ENCODE results near the gene COL9A1. TPM values are rescaled to one million over a fixed set of nuclear protein-coding genes. Genes with fewer than 3 reads are reported as not detected.
"Not testable (repeated sequence)": the region's sequence is repeated elsewhere in the genome, so short reads cannot be mapped to it uniquely, and the experiment has no call there.

The COL9A1 gene
- total RNA-seq, 1 experiment from 2014 or later, result not detected

GRCh38 chr6:70343313-70343712 is 40.4 kb upstream of the COL9A1 start:
- no TSS peak for BruUV-seq (replicated peaks)

GRCh38 chr6:70339810-70340209 is 36.9 kb upstream of the COL9A1 start:
- CTCF ChIA-PET; H3K79me2 ChIP-seq (ENCODE audit: low read depth); H4K20me1 ChIP-seq (ENCODE audit: insufficient read depth); H3K4me2 ChIP-seq; BruUV-seq (replicated peaks); DNase-seq; H2AFZ ChIP-seq; H3F3A ChIP-seq (ENCODE audit: insufficient read depth, low read depth); H3K36me3 ChIP-seq (ENCODE audit: low read depth); H3K9me2 ChIP-seq (ENCODE audit: insufficient read depth); H3K4me3 ChIP-seq; H3K27ac ChIP-seq; intact Hi-C loops (cut with micrococcal nuclease; ENCODE audit: unreplicated experiment); POLR2A ChIA-PET (ENCODE audit: unreplicated experiment); H3K4me1 ChIP-seq (replicated peaks; ENCODE audit: insufficient read depth); H3K9me3 ChIP-seq (ENCODE audit: insufficient read depth, low read depth): not testable (repeated sequence)
- H3K27me3 ChIP-seq (ENCODE audit: insufficient read depth, low read depth), result peaks cover 56% of the 10 kb centered on the region

More at GRCh38 chr6:70343313-70343712, 40.4 kb upstream of the COL9A1 start:
- Histone ChIP-seq H3K27ac (no peak overlapping the region), H3K4me2 (no peak overlapping the region), H2AFZ (no peak overlapping the region), H3K9me3 (ENCODE audit: insufficient read depth, low read depth) (0 out of 2 replicates have a peak, but pooled peaks cover 3% of the 10 kb centered on the region), H3K4me3 (no peak overlapping the region), H3F3A (ENCODE audit: insufficient read depth, low read depth) (no peaks in the 10 kb centered on the region), H3K9me2 (ENCODE audit: insufficient read depth) (peaks cover 6% of the 10 kb centered on the region), H3K27me3 (ENCODE audit: insufficient read depth, low read depth) (peaks cover 45% of the 10 kb centered on the region), H3K4me1 (replicated peaks; ENCODE audit: insufficient read depth) (no peaks in the 10 kb centered on the region), H3K79me2 (ENCODE audit: low read depth) (no peaks in the 10 kb centered on the region), H3K36me3 (ENCODE audit: low read depth) (no peaks in the 10 kb centered on the region), H4K20me1 (ENCODE audit: insufficient read depth) (no peaks in the 10 kb centered on the region)
- no peak for DNase-seq
- CTCF ChIA-PET, result no interaction called here
- TF ChIP-seq CTCF (conservative IDR thresholded peaks at IDR 0.05) (no peak), EZH2 (IDR thresholded peaks at IDR 0.05; ENCODE audit: low read depth) (no peak)
- intact Hi-C loops (cut with micrococcal nuclease; ENCODE audit: unreplicated experiment), result no loop called here
- POLR2A ChIA-PET (ENCODE audit: unreplicated experiment), result no interaction called here

GRCh38 chr6:70338775-70339174 is 35.9 kb upstream of the COL9A1 start:
- Histone ChIP-seq H3K27ac (no peak overlapping the region), H3K4me3 (no peak overlapping the region), H3K4me1 (replicated peaks; ENCODE audit: insufficient read depth) (no peaks in the 10 kb centered on the region), H4K20me1 (ENCODE audit: insufficient read depth) (no peaks in the 10 kb centered on the region), H3F3A (ENCODE audit: insufficient read depth, low read depth) (no peaks in the 10 kb centered on the region), H3K36me3 (ENCODE audit: low read depth) (no peaks in the 10 kb centered on the region), H3K27me3 (ENCODE audit: insufficient read depth, low read depth) (peaks cover 54% of the 10 kb centered on the region), H3K79me2 (ENCODE audit: low read depth) (no peaks in the 10 kb centered on the region), H2AFZ (no peak overlapping the region), H3K4me2 (no peak overlapping the region), H3K9me2 (ENCODE audit: insufficient read depth) (peaks cover 6% of the 10 kb centered on the region), H3K9me3 (ENCODE audit: insufficient read depth, low read depth) (0 out of 2 replicates have a peak, but pooled peaks cover 3% of the 10 kb centered on the region)
- ChIA-PET POLR2A (ENCODE audit: unreplicated experiment) (no interaction called here), CTCF (no interaction called here)
- BruUV-seq (replicated peaks), result no TSS peak
- intact Hi-C loops (cut with micrococcal nuclease; ENCODE audit: unreplicated experiment), result no loop called here
- no peak for TF ChIP-seq EZH2 (IDR thresholded peaks at IDR 0.05; ENCODE audit: low read depth)
- no peak for TF ChIP-seq CTCF (conservative IDR thresholded peaks at IDR 0.05)
- DNase-seq, result no peak

GRCh38 chr6:70337743-70338105 is 34.8 kb upstream of the COL9A1 start:
- intact Hi-C loops (cut with micrococcal nuclease; ENCODE audit: unreplicated experiment), result no loop called here
- H3K9me2 ChIP-seq (ENCODE audit: insufficient read depth), result no peaks in the 10 kb centered on the region
- CTCF ChIA-PET, result no interaction called here
- BruUV-seq (replicated peaks), result no TSS peak
- H3K79me2 ChIP-seq (ENCODE audit: low read depth), result no peaks in the 10 kb centered on the region
- no peaks in the 10 kb centered on the region for H3K4me1 ChIP-seq (replicated peaks; ENCODE audit: insufficient read depth)
- H3F3A ChIP-seq (ENCODE audit: insufficient read depth, low read depth), result no peaks in the 10 kb centered on the region
- peaks cover 53% of the 10 kb centered on the region for H3K27me3 ChIP-seq (ENCODE audit: insufficient read depth, low read depth)
- H2AFZ ChIP-seq, result no peak overlapping the region
- H3K9me3 ChIP-seq (ENCODE audit: insufficient read depth, low read depth), result 0 out of 2 replicates have a peak, but pooled peaks cover 3% of the 10 kb centered on the region
- DNase-seq, result no peak
- TF ChIP-seq CTCF (conservative IDR thresholded peaks at IDR 0.05) (no peak), EZH2 (IDR thresholded peaks at IDR 0.05; ENCODE audit: low read depth) (no peak)
- no peaks in the 10 kb centered on the region for H4K20me1 ChIP-seq (ENCODE audit: insufficient read depth)
- H3K4me2 ChIP-seq, result no peak overlapping the region
- no peak overlapping the region for H3K27ac ChIP-seq
- H3K36me3 ChIP-seq (ENCODE audit: low read depth), result no peaks in the 10 kb centered on the region
- no peak overlapping the region for H3K4me3 ChIP-seq
- POLR2A ChIA-PET (ENCODE audit: unreplicated experiment), result no interaction called here
